ENCODE data around the gene TJP1.
"Not testable (repeated sequence)": the region's sequence is repeated elsewhere in the genome, so short reads cannot be mapped to it uniquely, and the experiment has no call there.

TJP1 gene

GRCh38 chr15:29680465-29681165, 141.7 kb downstream of the TJP1 start:
- TF ChIP-seq ZFX (IDR thresholded peaks at IDR 0.05; ENCODE audit: borderline replicate concordance) (no peak), CTCF (IDR thresholded peaks at IDR 0.05) (no peak)

DNA sequence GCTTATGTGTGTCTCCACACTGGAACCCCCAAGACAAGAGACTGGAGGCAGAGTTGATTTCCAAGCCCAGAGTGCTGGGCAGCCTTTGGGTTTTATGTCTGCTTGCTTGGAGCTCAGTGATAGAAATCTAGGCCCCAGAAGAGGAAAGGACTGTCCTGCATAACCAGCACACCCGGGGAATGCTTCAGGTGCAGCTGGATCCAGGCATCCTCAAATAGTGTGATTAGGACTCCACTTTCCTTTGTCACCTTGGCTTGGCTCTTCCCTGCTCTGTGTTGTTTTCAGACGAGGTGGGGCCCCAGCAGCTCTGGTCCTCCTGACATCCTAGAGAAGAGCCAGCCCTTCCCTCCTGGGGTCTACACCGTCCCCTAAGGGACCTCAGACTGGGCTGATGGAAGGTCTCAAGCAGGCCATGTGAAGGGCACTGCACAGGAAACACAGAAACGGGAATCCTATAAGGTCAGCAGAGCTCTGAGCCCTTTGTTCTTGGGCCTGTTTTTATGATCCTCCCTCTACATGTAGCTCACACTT, 143.7 kb downstream of the TJP1 start:
- no peak for TF ChIP-seq CTCF (IDR thresholded peaks at IDR 0.05)
- TF ChIP-seq ZFX (IDR thresholded peaks at IDR 0.05; ENCODE audit: borderline replicate concordance): no peak
- H3K27ac ChIP-seq: no peak overlapping the region

More at GRCh38 chr15:29680465-29681165, 141.7 kb downstream of the TJP1 start:
- no peak overlapping the region for H3K27ac ChIP-seq

GRCh38 chr15:29677871-29678461, 144.3 kb downstream of the TJP1 start:
- no peak overlapping the region for H3K27ac ChIP-seq
- TF ChIP-seq ZFX (IDR thresholded peaks at IDR 0.05; ENCODE audit: borderline replicate concordance) (no peak), CTCF (IDR thresholded peaks at IDR 0.05) (no peak)

DNA sequence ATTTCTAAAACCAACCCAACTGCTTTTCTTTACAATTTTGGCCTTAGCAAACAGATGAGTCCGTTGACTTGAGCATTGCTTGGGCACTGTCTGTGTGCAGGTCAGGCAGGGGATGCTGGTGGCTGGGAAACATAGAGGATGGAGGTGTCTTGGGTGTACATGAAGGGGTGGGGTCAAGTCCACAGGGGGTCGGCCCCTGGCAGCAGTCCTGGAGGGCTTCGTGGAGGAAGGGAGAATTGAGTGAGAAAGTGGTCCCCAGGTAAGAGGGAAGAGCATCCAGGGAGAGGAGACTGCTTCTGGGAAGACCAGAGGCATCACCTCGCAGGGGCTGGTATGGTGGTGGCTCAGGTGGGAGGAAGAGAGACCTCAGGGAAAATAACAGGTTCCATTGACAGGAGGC, 144.8 kb downstream of the TJP1 start:
- no peak overlapping the region for H3K27ac ChIP-seq
- TF ChIP-seq ZFX (IDR thresholded peaks at IDR 0.05; ENCODE audit: borderline replicate concordance) (no peak), CTCF (IDR thresholded peaks at IDR 0.05) (no peak)

DNA sequence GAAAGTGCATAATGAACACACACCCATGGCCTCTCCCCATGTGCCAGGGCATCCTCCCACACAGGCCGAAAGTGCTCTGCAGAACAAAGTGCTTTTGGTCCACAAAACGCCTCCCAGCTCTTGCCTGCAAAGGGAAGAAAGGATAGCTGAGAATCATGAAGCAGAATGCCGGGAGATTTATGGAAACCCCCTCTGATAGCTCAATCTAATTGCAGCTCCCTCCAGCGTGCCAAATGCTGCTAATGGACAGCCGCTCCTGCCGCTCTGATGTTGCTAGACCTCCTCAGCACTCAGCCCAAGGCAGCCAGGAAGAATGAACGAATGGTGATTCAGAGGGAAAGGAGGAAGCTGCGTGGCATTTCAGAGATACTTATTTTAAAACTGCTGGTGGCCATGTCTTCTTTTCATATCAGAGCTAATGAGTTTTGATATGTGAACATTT, 145.3 kb downstream of the TJP1 start:
- H3K27ac ChIP-seq: no peak overlapping the region
- TF ChIP-seq CTCF (IDR thresholded peaks at IDR 0.05) (no peak), ZFX (IDR thresholded peaks at IDR 0.05; ENCODE audit: borderline replicate concordance) (no peak)

DNA sequence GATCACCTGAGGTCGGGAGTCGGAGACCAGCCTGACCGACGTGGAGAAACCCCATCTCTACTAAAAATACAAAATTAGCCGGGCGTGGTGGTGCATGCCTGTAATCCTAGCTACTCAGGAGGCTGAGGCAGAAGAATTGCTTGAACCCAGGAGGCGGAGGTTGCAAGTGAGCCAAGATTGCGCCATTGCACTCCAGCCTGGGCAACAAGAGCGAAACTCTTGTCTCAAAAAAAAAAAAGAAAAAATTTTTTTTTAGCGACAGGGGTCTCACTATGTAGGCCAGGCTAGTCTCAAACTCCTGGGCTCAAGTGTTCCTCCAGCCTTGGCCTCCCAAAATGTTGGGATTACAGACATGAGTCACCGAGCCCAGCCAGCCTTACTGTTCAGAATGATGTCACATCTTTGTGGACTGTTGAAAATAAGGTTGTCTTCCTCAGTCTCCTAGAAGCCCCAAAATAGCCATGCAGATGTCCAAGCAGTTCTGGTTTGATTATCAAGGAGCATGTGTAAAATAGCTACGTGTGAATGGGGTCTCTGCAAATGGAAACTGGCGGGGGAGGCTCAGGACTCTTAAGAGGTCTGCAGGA, 145.8 kb downstream of the TJP1 start:
- not testable (repeated sequence) for H3K27ac ChIP-seq

- TF ChIP-seq ZFX (IDR thresholded peaks at IDR 0.05; ENCODE audit: borderline replicate concordance) (no peak), CTCF (IDR thresholded peaks at IDR 0.05) (no peak)
- H3K27ac ChIP-seq: no peak overlapping the region
These were observed 146.4 kb downstream of the TJP1 start for GRCh38 chr15:29675791-29676301.

All from 22Rv1 (cell line).